Measurements from ENCODE around the gene CHTOP.

CHTOP gene

GRCh38 chr1:153684892-153685291, 51.0 kb downstream of the CHTOP start:
- Histone ChIP-seq H3K23ac (ENCODE audit: low read length) (no peak overlapping the region), H3K79me2 (ENCODE audit: control insufficient read depth, insufficient read depth, low read length, poor library complexity) (no peaks in the 10 kb centered on the region), H2BK120ac (ENCODE audit: insufficient read depth, low read length, poor library complexity) (no peak overlapping the region), H3K14ac (ENCODE audit: low read length) (no peak overlapping the region), H3K4ac (ENCODE audit: low read depth, low read length) (no peak overlapping the region), H4K8ac (ENCODE audit: low read depth, low read length) (no peak overlapping the region), H4K91ac (ENCODE audit: low read depth, low read length) (no peak overlapping the region), H2AFZ (ENCODE audit: insufficient read depth, low read length, poor library complexity) (no peak overlapping the region), H2BK12ac (ENCODE audit: low read length) (no peak overlapping the region), H3K9ac (ENCODE audit: low read length) (no peak overlapping the region), H3K4me2 (ENCODE audit: low read length) (no peak overlapping the region), H3K4me1 (ENCODE audit: control insufficient read depth in 1 of 2, insufficient read depth in 2 of 2, low read length in 2 of 2) (peaks cover 6 to 8% of the 10 kb centered on the region in 2 experiments), H2BK5ac (ENCODE audit: low read depth, low read length, poor library complexity) (no peak overlapping the region), H2AK5ac (ENCODE audit: low read length) (no peak overlapping the region), H3K36me3 (ENCODE audit: control insufficient read depth in 1 of 2, insufficient read depth in 2 of 2, low read length in 2 of 2) (no peaks in the 10 kb centered on the region), H3K9me3 (ENCODE audit: insufficient read depth, low read depth, low read length) (no peaks in the 10 kb centered on the region), H3K79me1 (ENCODE audit: low read length) (no peaks in the 10 kb centered on the region), H3K4me3 (ENCODE audit: low read depth, low read length) (no peak overlapping the region), H3K27ac (ENCODE audit: low read depth, low read length) (no peak overlapping the region), H3K27me3 (ENCODE audit: insufficient read depth, low read length) (peaks cover 9% of the 10 kb centered on the region), H3K18ac (ENCODE audit: low read length) (no peak overlapping the region), H4K12ac (ENCODE audit: low read depth, low read length) (no peak overlapping the region)
- WGBS (ENCODE audit: extremely low coverage, insufficient coverage, insufficient read length), result no CpG with 5 or more reads among the region's 12 CpGs
- DNase-seq, result no peak

GRCh38 chr1:153685544-153686340, 51.9 kb downstream of the CHTOP start:
- H2BK120ac ChIP-seq (ENCODE audit: insufficient read depth, low read length, poor library complexity), result no peak overlapping the region
- no peaks in the 10 kb centered on the region for H3K79me2 ChIP-seq (ENCODE audit: control insufficient read depth, insufficient read depth, low read length, poor library complexity)
- no peak overlapping the region for H3K4me3 ChIP-seq (ENCODE audit: low read depth, low read length)
- no peak overlapping the region for H4K8ac ChIP-seq (ENCODE audit: low read depth, low read length)
- H4K91ac ChIP-seq (ENCODE audit: low read depth, low read length), result no peak overlapping the region
- peaks cover 6 to 8% of the 10 kb centered on the region in 2 experiments for H3K4me1 ChIP-seq (ENCODE audit: control insufficient read depth in 1 of 2, insufficient read depth in 2 of 2, low read length in 2 of 2)
- H2AFZ ChIP-seq (ENCODE audit: insufficient read depth, low read length, poor library complexity), result no peak overlapping the region
- no peak overlapping the region for H3K18ac ChIP-seq (ENCODE audit: low read length)
- no peak overlapping the region for H2AK5ac ChIP-seq (ENCODE audit: low read length)
- no peak overlapping the region for H3K14ac ChIP-seq (ENCODE audit: low read length)
- H4K12ac ChIP-seq (ENCODE audit: low read depth, low read length), result no peak overlapping the region
- H3K4ac ChIP-seq (ENCODE audit: low read depth, low read length), result no peak overlapping the region
- no peak overlapping the region for H2BK12ac ChIP-seq (ENCODE audit: low read length)
- no peak overlapping the region for H3K9ac ChIP-seq (ENCODE audit: low read length)
- no peak overlapping the region for H2BK5ac ChIP-seq (ENCODE audit: low read depth, low read length, poor library complexity)
- H3K36me3 ChIP-seq (ENCODE audit: control insufficient read depth in 1 of 2, insufficient read depth in 2 of 2, low read length in 2 of 2), result no peaks in the 10 kb centered on the region
- no peak overlapping the region for H3K23ac ChIP-seq (ENCODE audit: low read length)
- no peak for DNase-seq
- H3K27me3 ChIP-seq (ENCODE audit: insufficient read depth, low read length), result peaks cover 4% of the 10 kb centered on the region
- no peak overlapping the region for H3K4me2 ChIP-seq (ENCODE audit: low read length)
- H3K9me3 ChIP-seq (ENCODE audit: insufficient read depth, low read depth, low read length), result no peaks in the 10 kb centered on the region
- no peaks in the 10 kb centered on the region for H3K79me1 ChIP-seq (ENCODE audit: low read length)
- H3K27ac ChIP-seq (ENCODE audit: low read depth, low read length), result no peak overlapping the region
- no CpG with 5 or more reads among the region's 11 CpGs for WGBS (ENCODE audit: extremely low coverage, insufficient coverage, insufficient read length)

- Histone ChIP-seq H3K27me3 (ENCODE audit: insufficient read depth, low read length) (no peaks in the 10 kb centered on the region), H2BK12ac (ENCODE audit: low read length) (no peak overlapping the region), H3K4me2 (ENCODE audit: low read length) (no peak overlapping the region), H3K4ac (ENCODE audit: low read depth, low read length) (no peak overlapping the region), H3K4me1 (ENCODE audit: control insufficient read depth in 1 of 2, insufficient read depth in 2 of 2, low read length in 2 of 2) (peaks cover 6 to 8% of the 10 kb centered on the region in 2 experiments), H2AFZ (ENCODE audit: insufficient read depth, low read length, poor library complexity) (no peak overlapping the region), H4K8ac (ENCODE audit: low read depth, low read length) (no peak overlapping the region), H3K79me1 (ENCODE audit: low read length) (no peaks in the 10 kb centered on the region), H4K91ac (ENCODE audit: low read depth, low read length) (no peak overlapping the region), H2AK5ac (ENCODE audit: low read length) (no peak overlapping the region), H3K79me2 (ENCODE audit: control insufficient read depth, insufficient read depth, low read length, poor library complexity) (no peaks in the 10 kb centered on the region), H3K4me3 (ENCODE audit: low read depth, low read length) (no peak overlapping the region), H3K36me3 (ENCODE audit: control insufficient read depth in 1 of 2, insufficient read depth in 2 of 2, low read length in 2 of 2) (no peaks in the 10 kb centered on the region), H4K12ac (ENCODE audit: low read depth, low read length) (no peak overlapping the region), H3K9ac (ENCODE audit: low read length) (no peak overlapping the region), H3K18ac (ENCODE audit: low read length) (no peak overlapping the region), H2BK120ac (ENCODE audit: insufficient read depth, low read length, poor library complexity) (no peak overlapping the region), H3K14ac (ENCODE audit: low read length) (no peak overlapping the region), H3K9me3 (ENCODE audit: insufficient read depth, low read depth, low read length) (no peaks in the 10 kb centered on the region), H2BK5ac (ENCODE audit: low read depth, low read length, poor library complexity) (no peak overlapping the region), H3K27ac (ENCODE audit: low read depth, low read length) (no peak overlapping the region), H3K23ac (ENCODE audit: low read length) (no peak overlapping the region)
- no CpG with 5 or more reads among the region's 16 CpGs for WGBS (ENCODE audit: extremely low coverage, insufficient coverage, insufficient read length)
- DNase-seq, result no peak
Observed at GRCh38 chr1:153687346-153688125, 53.7 kb downstream of the CHTOP start.

GRCh38 chr1:153688276-153688675, 54.4 kb downstream of the CHTOP start:
- no peak overlapping the region for H4K8ac ChIP-seq (ENCODE audit: low read depth, low read length)

More at GRCh38 chr1:153688276-153688675, 54.4 kb downstream of the CHTOP start:
- Histone ChIP-seq H3K4me1 (ENCODE audit: control insufficient read depth in 1 of 2, insufficient read depth in 2 of 2, low read length in 2 of 2) (peaks cover 6 to 8% of the 10 kb centered on the region in 2 experiments), H2BK12ac (ENCODE audit: low read length) (no peak overlapping the region), H3K27ac (ENCODE audit: low read depth, low read length) (no peak overlapping the region), H2BK5ac (ENCODE audit: low read depth, low read length, poor library complexity) (no peak overlapping the region), H3K14ac (ENCODE audit: low read length) (no peak overlapping the region), H3K9me3 (ENCODE audit: insufficient read depth, low read depth, low read length) (no peaks in the 10 kb centered on the region), H3K79me2 (ENCODE audit: control insufficient read depth, insufficient read depth, low read length, poor library complexity) (no peaks in the 10 kb centered on the region), H3K27me3 (ENCODE audit: insufficient read depth, low read length) (no peaks in the 10 kb centered on the region), H2AFZ (ENCODE audit: insufficient read depth, low read length, poor library complexity) (no peak overlapping the region), H4K12ac (ENCODE audit: low read depth, low read length) (no peak overlapping the region), H4K91ac (ENCODE audit: low read depth, low read length) (no peak overlapping the region), H3K9ac (ENCODE audit: low read length) (no peak overlapping the region), H3K4me3 (ENCODE audit: low read depth, low read length) (no peak overlapping the region), H3K79me1 (ENCODE audit: low read length) (no peaks in the 10 kb centered on the region), H3K18ac (ENCODE audit: low read length) (no peak overlapping the region), H3K4me2 (ENCODE audit: low read length) (no peak overlapping the region), H3K23ac (ENCODE audit: low read length) (no peak overlapping the region), H3K4ac (ENCODE audit: low read depth, low read length) (no peak overlapping the region), H3K36me3 (ENCODE audit: control insufficient read depth in 1 of 2, insufficient read depth in 2 of 2, low read length in 2 of 2) (no peaks in the 10 kb centered on the region), H2AK5ac (ENCODE audit: low read length) (no peak overlapping the region), H2BK120ac (ENCODE audit: insufficient read depth, low read length, poor library complexity) (no peak overlapping the region)
- DNase-seq, result no peak
- no CpG with 5 or more reads among the region's 7 CpGs for WGBS (ENCODE audit: extremely low coverage, insufficient coverage, insufficient read length)

All from trophoblast cell (in vitro differentiated cells and primary cell).